ENCODE measurements around the gene MRGPRG. TPM values are rescaled to one million over a fixed set of nuclear protein-coding genes. Genes with fewer than 3 reads are reported as not detected.

Gene MRGPRG
- polyA plus RNA-seq, 1 donor from 2014 or later, result not detected

DNA sequence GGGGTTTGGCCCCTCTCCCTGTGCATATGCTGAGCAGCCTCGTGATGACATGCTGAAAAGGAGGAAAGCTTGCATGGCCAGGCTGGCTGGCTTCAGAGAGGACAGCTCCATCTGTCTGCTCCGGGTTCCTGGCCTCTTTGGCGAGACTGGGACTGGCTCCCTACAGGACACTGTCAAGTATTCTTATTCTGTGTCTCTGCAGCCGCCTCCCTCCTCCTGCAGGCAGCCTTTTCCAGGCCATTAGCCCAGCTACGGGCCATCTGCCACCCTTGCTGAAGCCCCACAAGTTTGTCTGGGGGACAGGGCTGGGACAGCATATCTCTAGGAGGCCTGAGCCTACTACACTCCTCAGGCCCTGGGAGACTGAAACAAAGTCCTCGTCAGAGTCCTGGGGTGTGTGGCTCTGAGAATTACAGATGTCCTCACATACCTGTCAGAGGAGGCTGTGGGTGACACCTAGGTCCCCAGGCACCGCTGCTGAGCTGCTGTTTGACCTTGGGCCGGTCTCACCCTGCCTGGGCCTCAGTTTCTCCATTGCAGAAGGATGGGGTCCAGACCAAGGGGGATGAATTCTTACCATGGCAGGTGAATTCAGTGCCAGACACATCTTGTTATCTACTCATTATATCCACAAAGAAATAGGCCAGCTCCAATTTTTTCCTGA, 11.0 kb downstream of the MRGPRG start:
- TF ChIP-seq SMC3 (conservative IDR thresholded peaks at IDR 0.05; ENCODE audit: poor library complexity), result no peak
- TF ChIP-seq EZH2 (IDR thresholded peaks at IDR 0.05; ENCODE audit: borderline replicate concordance, insufficient read depth, low read length, poor library complexity, severe bottlenecking), result no peak
- TF ChIP-seq EP300 (conservative IDR thresholded peaks at IDR 0.05; ENCODE audit: poor library complexity, severe bottlenecking), result no peak
- TF ChIP-seq, protein P1, sequence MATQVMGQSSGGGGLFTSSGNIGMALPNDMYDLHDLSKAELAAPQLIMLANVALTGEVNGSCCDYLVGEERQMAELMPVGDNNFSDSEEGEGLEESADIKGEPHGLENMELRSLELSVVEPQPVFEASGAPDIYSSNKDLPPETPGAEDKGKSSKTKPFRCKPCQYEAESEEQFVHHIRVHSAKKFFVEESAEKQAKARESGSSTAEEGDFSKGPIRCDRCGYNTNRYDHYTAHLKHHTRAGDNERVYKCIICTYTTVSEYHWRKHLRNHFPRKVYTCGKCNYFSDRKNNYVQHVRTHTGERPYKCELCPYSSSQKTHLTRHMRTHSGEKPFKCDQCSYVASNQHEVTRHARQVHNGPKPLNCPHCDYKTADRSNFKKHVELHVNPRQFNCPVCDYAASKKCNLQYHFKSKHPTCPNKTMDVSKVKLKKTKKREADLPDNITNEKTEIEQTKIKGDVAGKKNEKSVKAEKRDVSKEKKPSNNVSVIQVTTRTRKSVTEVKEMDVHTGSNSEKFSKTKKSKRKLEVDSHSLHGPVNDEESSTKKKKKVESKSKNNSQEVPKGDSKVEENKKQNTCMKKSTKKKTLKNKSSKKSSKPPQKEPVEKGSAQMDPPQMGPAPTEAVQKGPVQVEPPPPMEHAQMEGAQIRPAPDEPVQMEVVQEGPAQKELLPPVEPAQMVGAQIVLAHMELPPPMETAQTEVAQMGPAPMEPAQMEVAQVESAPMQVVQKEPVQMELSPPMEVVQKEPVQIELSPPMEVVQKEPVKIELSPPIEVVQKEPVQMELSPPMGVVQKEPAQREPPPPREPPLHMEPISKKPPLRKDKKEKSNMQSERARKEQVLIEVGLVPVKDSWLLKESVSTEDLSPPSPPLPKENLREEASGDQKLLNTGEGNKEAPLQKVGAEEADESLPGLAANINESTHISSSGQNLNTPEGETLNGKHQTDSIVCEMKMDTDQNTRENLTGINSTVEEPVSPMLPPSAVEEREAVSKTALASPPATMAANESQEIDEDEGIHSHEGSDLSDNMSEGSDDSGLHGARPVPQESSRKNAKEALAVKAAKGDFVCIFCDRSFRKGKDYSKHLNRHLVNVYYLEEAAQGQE (IDR thresholded peaks at IDR 0.05; ENCODE audit: borderline replicate concordance), result no peak
- TF ChIP-seq POLR2AphosphoS5 (IDR thresholded peaks at IDR 0.05), result no peak
- TF ChIP-seq, protein P2, sequence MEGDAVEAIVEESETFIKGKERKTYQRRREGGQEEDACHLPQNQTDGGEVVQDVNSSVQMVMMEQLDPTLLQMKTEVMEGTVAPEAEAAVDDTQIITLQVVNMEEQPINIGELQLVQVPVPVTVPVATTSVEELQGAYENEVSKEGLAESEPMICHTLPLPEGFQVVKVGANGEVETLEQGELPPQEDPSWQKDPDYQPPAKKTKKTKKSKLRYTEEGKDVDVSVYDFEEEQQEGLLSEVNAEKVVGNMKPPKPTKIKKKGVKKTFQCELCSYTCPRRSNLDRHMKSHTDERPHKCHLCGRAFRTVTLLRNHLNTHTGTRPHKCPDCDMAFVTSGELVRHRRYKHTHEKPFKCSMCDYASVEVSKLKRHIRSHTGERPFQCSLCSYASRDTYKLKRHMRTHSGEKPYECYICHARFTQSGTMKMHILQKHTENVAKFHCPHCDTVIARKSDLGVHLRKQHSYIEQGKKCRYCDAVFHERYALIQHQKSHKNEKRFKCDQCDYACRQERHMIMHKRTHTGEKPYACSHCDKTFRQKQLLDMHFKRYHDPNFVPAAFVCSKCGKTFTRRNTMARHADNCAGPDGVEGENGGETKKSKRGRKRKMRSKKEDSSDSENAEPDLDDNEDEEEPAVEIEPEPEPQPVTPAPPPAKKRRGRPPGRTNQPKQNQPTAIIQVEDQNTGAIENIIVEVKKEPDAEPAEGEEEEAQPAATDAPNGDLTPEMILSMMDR (IDR thresholded peaks at IDR 0.05; ENCODE audit: poor library complexity, severe bottlenecking), result no peak
- no peak for TF ChIP-seq MXI1 (conservative IDR thresholded peaks at IDR 0.05; ENCODE audit: poor library complexity, severe bottlenecking)
- no peak for TF ChIP-seq TAF1 (IDR thresholded peaks at IDR 0.05; ENCODE audit: low read depth)
- no peak for TF ChIP-seq RAD21 (conservative IDR thresholded peaks at IDR 0.05)
- H3K9me3 ChIP-seq (ENCODE audit: low read length), result no peaks in the 10 kb centered on the region
- H3K79me2 ChIP-seq (replicated peaks; ENCODE audit: insufficient read depth, low read length), result no peaks in the 10 kb centered on the region
- H4K20me1 ChIP-seq (ENCODE audit: insufficient read depth), result no peaks in the 10 kb centered on the region
- H3K27me3 ChIP-seq (ENCODE audit: insufficient read depth, low read depth, low read length), result peaks cover 15% of the 10 kb centered on the region
- no peak overlapping the region for H3K4me2 ChIP-seq (ENCODE audit: low read length)
- H3K36me3 ChIP-seq (ENCODE audit: insufficient read depth, low read length), result no peaks in the 10 kb centered on the region
- H3F3A ChIP-seq (ENCODE audit: insufficient read depth, low read length, poor library complexity, severe bottlenecking), result no peaks in the 10 kb centered on the region
- no peaks in the 10 kb centered on the region for H3K9me2 ChIP-seq (ENCODE audit: insufficient read depth, low read length)
- no peak overlapping the region for H2AFZ ChIP-seq (ENCODE audit: low read depth, low read length)
- H3K27ac ChIP-seq (ENCODE audit: low read length), result no peak overlapping the region
- H3K4me3 ChIP-seq (ENCODE audit: low read length), result no peak overlapping the region
- no peak overlapping the region for H3K9ac ChIP-seq (ENCODE audit: low read length)

DNA sequence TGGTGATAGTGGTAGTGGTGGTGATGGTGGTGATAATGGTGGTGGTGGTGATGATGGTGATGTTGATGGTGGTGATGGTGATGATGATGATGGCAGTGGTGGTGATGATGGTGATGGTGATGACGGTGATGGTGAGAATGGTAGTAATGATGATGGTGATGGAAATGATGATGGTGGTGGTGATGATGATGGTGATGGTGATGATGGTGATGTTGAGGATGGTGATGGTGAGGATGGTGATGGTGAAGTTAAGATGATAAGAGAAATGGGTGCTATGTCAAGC, 11.8 kb downstream of the MRGPRG start:
- Histone ChIP-seq H3K79me2 (replicated peaks; ENCODE audit: insufficient read depth, low read length) (no peaks in the 10 kb centered on the region), H3K27ac (ENCODE audit: low read length) (no peak overlapping the region), H3K9ac (ENCODE audit: low read length) (no peak overlapping the region), H3K36me3 (ENCODE audit: insufficient read depth, low read length) (no peaks in the 10 kb centered on the region), H3F3A (ENCODE audit: insufficient read depth, low read length, poor library complexity, severe bottlenecking) (no peaks in the 10 kb centered on the region), H3K9me3 (ENCODE audit: low read length) (no peaks in the 10 kb centered on the region), H3K9me2 (ENCODE audit: insufficient read depth, low read length) (no peaks in the 10 kb centered on the region), H4K20me1 (ENCODE audit: insufficient read depth) (no peaks in the 10 kb centered on the region), H3K4me3 (ENCODE audit: low read length) (no peak overlapping the region), H3K4me2 (ENCODE audit: low read length) (no peak overlapping the region), H3K27me3 (ENCODE audit: insufficient read depth, low read depth, low read length) (peaks cover 22% of the 10 kb centered on the region), H2AFZ (ENCODE audit: low read depth, low read length) (no peak overlapping the region)
- TF ChIP-seq, protein P2 (IDR thresholded peaks at IDR 0.05; ENCODE audit: poor library complexity, severe bottlenecking), result no peak
- no peak for TF ChIP-seq EP300 (conservative IDR thresholded peaks at IDR 0.05; ENCODE audit: poor library complexity, severe bottlenecking)
- TF ChIP-seq TAF1 (IDR thresholded peaks at IDR 0.05; ENCODE audit: low read depth), result no peak
- no peak for TF ChIP-seq MXI1 (conservative IDR thresholded peaks at IDR 0.05; ENCODE audit: poor library complexity, severe bottlenecking)
- TF ChIP-seq EZH2 (IDR thresholded peaks at IDR 0.05; ENCODE audit: borderline replicate concordance, insufficient read depth, low read length, poor library complexity, severe bottlenecking), result no peak
- TF ChIP-seq RAD21 (conservative IDR thresholded peaks at IDR 0.05), result no peak
- TF ChIP-seq POLR2AphosphoS5 (IDR thresholded peaks at IDR 0.05), result no peak
- TF ChIP-seq, protein P1 (IDR thresholded peaks at IDR 0.05; ENCODE audit: borderline replicate concordance), result no peak
- no peak for TF ChIP-seq SMC3 (conservative IDR thresholded peaks at IDR 0.05; ENCODE audit: poor library complexity)

Data from neural cell (in vitro differentiated cells).